Ovary (tissue), 9 donors: ENCODE results near the gene CDC42EP5. TPM values are rescaled to one million over a fixed set of nuclear protein-coding genes. Genes with fewer than 3 reads are reported as not detected.
"Not testable (repeated sequence)": the region's sequence is repeated elsewhere in the genome, so short reads cannot be mapped to it uniquely, and the experiment has no call there.

ENCODE experiments used
- DNase-seq, 5 donors: peaks; one replicate each; pipeline ENCODE4 v3.0.0-alpha.2; 2019 to 2020
- H3K27ac ChIP-seq, 2 donors: fragments of 200-600 bp; one replicate each; pipeline versions ENCODE4 v1.5.1 to v1.8.0; 2019 to 2022
- H3K27me3 ChIP-seq: fragments of 200-600 bp; one replicate; pipeline ENCODE4 v1.8.0; 2022
- H3K36me3 ChIP-seq: fragments of 200-600 bp; sonication (generic); one replicate; pipeline ENCODE4 v1.5.1; 2019
- H3K4me1 ChIP-seq: one replicate; pipeline ENCODE4 v1.8.1; 2013; ENCODE audit warnings: mild to moderate bottlenecking, moderate library complexity; ENCODE audit not compliant: insufficient read depth
- H3K4me3 ChIP-seq: fragments of 200-600 bp; sonication (generic); one replicate; pipeline ENCODE4 v1.5.1; 2017
- H3K9me3 ChIP-seq, 2 donors: fragments of 200-600 bp in 1 of 2; sonication (generic) in 1 of 2; one replicate each; pipeline versions ENCODE4 v1.5.1 to v1.8.1; 2013 to 2019; ENCODE audit warnings: mild to moderate bottlenecking in 1 of 2, moderate library complexity in 1 of 2
- EP300 ChIP-seq: sonication (generic); formaldehyde crosslinking; IDR thresholded peaks from one replicate; pipeline ENCODE4 v1.6.1; 2017; ENCODE audit warnings: antibody characterized with exemption
- POLR2A ChIP-seq: fragments of 450-650 bp; IDR thresholded peaks from one replicate; pipeline ENCODE4 v1.6.1; 2017; ENCODE audit warnings: antibody characterized with exemption, mild to moderate bottlenecking, moderate library complexity
- WGBS, 3 donors: extraction: QIAGEN DNeasy Blood & Tissue Kit in 1 of 3; methylation state at CpG; one replicate each; pipeline versions ENCODE4 v1.1.5 to v1.1.7; 2013 to 2017; 5-methylcytosine and 5-hydroxymethylcytosine counted together
- intact Hi-C, 4 donors: fragments of 100-400 bp; cut with DNase I; formaldehyde crosslinking; loops; one replicate each; pipeline versions ENCODE4 v1.11.0 to v1.15.1; 2022 to 2023
- polyA plus RNA-seq, 2 donors: library from polyadenylated mRNA; stranded (reverse); fragments of 200-250 nt in 1 of 2; fragments of 350-450 nt in 1 of 2; fragmentation: Illumina TruSeq in 1 of 2; extraction: RNeasy Lipid Tissue Mini Kit (QIAGEN cat#74804) in 1 of 2; gene quantifications; one replicate each; pipeline ENCODE4 v1.2.3, GENCODE V29; 2013 to 2014
- total RNA-seq, 7 donors: library from RNA; depleted of rRNA in 2 of 7; stranded (reverse); fragments of >200 nt in 2 of 7; fragmentation: NEBNext Ultra II Directional in 3 of 7; extraction: Animal tissue kit (Norgen Biotek cat#: 25700) in 3 of 7; gene quantifications; one replicate each; pipeline versions ENCODE4 v1.1.0 to v1.2.4, GENCODE V29; 2016 to 2023
- TF ChIP-seq, protein P1 (sequence below), 3 donors: fragments of 450-650 bp in 2 of 3; fragments of 200-600 bp in 1 of 3; IDR thresholded peaks; one replicate each; pipeline versions ENCODE4 v1.5.1 to v1.8.0; 2016 to 2022; ENCODE audit warnings: antibody characterized with exemption in 3 of 3, mild to moderate bottlenecking in 1 of 3
- donor health status: DM: no; HTN: no; CAD: no; lungs with moderate emphysema.
- donor health status: DM: no; HTN: no; CAD: no.
- donor health status: Bipolar disorder and iron deficiency.
- donor health status: DM: yes; HTN: yes; CAD: no.
- donor health status: DM: no; HTN: no; CAD: no.
- donor health status: DM: yes; HTN: yes; CAD: no.

CDC42EP5 gene
- total and polyA plus RNA-seq, 9 donors = 0.55 to 31.0 (median 17.6) TPM

DNA sequence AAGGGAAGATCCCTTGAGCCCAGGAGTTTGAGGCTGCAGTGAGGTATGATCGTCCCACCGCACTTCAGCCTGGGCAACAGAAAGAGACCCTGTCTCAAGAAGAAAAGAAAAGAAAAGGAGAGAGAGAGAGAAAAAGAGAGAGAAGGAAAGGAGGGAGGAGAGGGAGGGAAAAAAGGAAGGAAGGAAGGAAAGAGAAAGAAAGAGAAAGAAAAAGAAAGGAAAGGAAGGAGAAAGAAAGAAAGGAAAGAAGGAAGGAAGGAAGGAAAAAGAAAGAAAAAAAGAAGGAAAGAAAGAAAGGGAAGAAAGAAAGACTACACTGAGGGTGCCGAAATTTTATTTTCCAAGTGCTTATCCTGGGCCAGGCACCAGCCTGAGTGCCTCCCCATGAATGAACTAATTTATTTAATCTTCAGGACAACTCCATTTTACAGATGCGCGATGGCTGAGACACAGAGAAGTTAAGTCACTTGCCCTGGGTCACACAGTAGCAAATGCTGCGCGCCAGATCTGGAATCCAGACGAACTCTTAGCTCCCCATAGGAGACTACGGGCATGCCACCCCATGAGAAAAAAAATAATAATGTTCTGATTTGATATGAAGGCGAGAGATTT is 2.7 kb downstream of the CDC42EP5 start:
- peak overlapping the region in 1 of 2 donors; percentile 79 for H3K27ac ChIP-seq
- H3K4me3 ChIP-seq = no peak overlapping the region
- 81 to 90% (median 85%) methylated on average over 10 of the region's 10 CpGs for WGBS, 3 donors

DNA sequence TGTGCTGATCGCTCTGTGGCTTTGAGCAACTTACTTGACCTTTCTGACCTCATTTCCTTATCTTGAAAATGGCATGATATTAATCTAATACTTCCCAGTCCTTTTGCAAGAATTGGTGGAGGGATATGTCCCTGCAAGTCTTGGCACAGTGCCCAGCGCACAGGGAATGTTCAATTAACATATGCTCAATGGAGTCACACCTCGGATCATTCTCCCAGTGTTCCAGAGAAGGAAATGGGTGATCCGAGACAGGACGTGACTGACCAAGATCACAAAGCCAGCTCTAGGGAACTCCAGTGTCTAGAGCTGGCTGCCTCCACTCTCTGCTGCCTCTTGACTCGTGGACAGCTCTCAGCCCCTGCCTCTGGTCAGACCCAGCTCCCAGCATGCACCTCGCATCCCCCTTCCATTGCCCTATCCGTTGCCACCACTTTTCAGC is 3.6 kb downstream of the CDC42EP5 start:
- Histone ChIP-seq H3K27ac (no peak overlapping the region), H3K9me3 (no peaks in the 10 kb centered on the region), H3K4me3 (no peak overlapping the region), H3K27me3 (no peaks in the 10 kb centered on the region), H3K4me1 (peaks cover 4% of the 10 kb centered on the region), H3K36me3 (no peaks in the 10 kb centered on the region)
- 62 to 71% (median 62%) methylated on average over 8 of the region's 8 CpGs for WGBS, 3 donors
- intact Hi-C loops = no loop called here
- DNase-seq = peak in 3 of 5 donors; percentile 34 to 48 (median 39)
- TF ChIP-seq, protein P1, sequence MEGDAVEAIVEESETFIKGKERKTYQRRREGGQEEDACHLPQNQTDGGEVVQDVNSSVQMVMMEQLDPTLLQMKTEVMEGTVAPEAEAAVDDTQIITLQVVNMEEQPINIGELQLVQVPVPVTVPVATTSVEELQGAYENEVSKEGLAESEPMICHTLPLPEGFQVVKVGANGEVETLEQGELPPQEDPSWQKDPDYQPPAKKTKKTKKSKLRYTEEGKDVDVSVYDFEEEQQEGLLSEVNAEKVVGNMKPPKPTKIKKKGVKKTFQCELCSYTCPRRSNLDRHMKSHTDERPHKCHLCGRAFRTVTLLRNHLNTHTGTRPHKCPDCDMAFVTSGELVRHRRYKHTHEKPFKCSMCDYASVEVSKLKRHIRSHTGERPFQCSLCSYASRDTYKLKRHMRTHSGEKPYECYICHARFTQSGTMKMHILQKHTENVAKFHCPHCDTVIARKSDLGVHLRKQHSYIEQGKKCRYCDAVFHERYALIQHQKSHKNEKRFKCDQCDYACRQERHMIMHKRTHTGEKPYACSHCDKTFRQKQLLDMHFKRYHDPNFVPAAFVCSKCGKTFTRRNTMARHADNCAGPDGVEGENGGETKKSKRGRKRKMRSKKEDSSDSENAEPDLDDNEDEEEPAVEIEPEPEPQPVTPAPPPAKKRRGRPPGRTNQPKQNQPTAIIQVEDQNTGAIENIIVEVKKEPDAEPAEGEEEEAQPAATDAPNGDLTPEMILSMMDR (IDR thresholded peaks at IDR 0.05) = no peak
- no peak for TF ChIP-seq POLR2A
- no peak for TF ChIP-seq EP300

More for the DNA sequence above, 2.7 kb downstream of the CDC42EP5 start:
- TF ChIP-seq POLR2A = no peak
- TF ChIP-seq, protein P1 (IDR thresholded peaks at IDR 0.05) = no peak
- TF ChIP-seq EP300 = no peak
- H3K4me1 ChIP-seq = peaks cover 3% of the 10 kb centered on the region
- H3K27me3 ChIP-seq = no peaks in the 10 kb centered on the region
- H3K36me3 ChIP-seq = no peaks in the 10 kb centered on the region
- intact Hi-C loops = loop anchor here in 1 of 4 donors (10.0 kb wide), 1 partner anchor 944 kb away; no protein-coding TSS in a partner anchor
- no peaks in the 10 kb centered on the region for H3K9me3 ChIP-seq
- DNase-seq = no peak

DNA sequence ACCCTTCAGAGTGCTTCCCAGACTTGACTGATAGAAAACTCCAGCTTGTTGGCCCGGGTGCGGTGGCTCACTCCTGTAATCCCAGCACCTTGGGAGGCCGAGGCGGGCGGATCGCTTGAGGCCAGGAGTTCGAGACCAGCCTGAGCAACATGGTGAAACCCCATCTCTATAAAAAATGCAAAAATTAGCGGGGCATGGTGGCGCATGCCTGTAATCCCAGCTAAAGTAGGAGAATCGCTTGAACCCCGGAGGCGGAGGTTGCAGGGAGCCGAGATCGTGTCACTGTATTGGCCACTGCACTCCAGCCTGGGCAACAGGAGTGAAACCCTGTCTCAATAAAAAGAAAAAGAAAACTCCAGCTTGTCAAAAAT is 7.0 kb downstream of the CDC42EP5 start:
- H3K4me1 ChIP-seq = peaks cover 12% of the 10 kb centered on the region

DNA sequence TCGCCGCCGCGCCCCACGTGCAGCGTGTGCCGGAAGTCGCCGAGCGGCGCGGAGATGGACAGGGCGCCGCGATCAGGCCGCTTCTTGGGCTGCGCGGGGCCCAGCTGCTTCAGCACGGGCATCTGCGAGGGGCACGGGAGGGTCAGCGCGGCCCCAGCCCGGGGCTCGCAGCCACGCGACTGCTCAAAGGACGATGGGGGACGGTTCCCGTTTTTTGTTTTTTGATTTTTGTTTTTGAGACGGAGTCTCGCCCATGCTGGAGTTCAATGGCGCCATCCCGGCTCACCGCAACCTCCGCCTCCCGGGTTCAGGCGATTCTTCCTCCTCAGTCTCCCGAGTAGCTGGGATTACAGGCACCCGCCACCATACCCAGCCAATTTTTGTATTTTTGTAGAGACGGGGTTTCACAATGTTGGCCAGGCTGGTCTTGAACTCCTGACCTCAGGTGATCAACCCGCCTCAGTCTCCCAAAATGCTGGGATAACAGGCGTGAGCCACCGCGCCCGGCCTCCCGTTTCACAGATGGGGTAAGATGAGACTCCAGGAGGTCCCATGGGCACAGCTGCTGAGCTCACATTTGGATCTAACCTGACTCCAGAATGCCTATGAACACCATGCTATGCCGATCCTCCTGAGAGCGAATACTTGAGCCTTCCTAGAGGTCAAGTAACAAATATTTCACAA is 7.5 kb downstream of the CDC42EP5 start:
- 74 to 88% (median 77%) methylated on average over 48 to 49 of the region's 49 CpGs for WGBS, 3 donors
- intact Hi-C loops = no loop called here
- Histone ChIP-seq H3K4me3 (no peak overlapping the region), H3K27me3 (no peaks in the 10 kb centered on the region), H3K27ac (no peak overlapping the region), H3K36me3 (no peaks in the 10 kb centered on the region), H3K4me1 (peaks cover 12% of the 10 kb centered on the region), H3K9me3 (no peaks in the 10 kb centered on the region)
- DNase-seq = peak in 4 of 5 donors; percentile 31 to 54 (median 43)
- TF ChIP-seq EP300 = no peak
- TF ChIP-seq, protein P1 (IDR thresholded peaks at IDR 0.05) = no peak
- no peak for TF ChIP-seq POLR2A

More for the DNA sequence above, 7.0 kb downstream of the CDC42EP5 start:
- DNase-seq, H3K36me3 ChIP-seq, H3K27me3 ChIP-seq, H3K9me3 ChIP-seq, H3K4me3 ChIP-seq, H3K27ac ChIP-seq, intact Hi-C loops: not testable (repeated sequence)
- 93 to 94% (median 94%) methylated on average over 14 of the region's 14 CpGs for WGBS, 3 donors
